Epithelial cell of esophagus (primary cell): ENCODE data around the gene TPRKB.
"Not testable (repeated sequence)": the region's sequence is repeated elsewhere in the genome, so short reads cannot be mapped to it uniquely, and the experiment has no call there.

ENCODE experiments used
- DNase-seq: peaks from one replicate; pipeline ENCODE4 v3.0.0; 2010; ENCODE audit warnings: low read depth
- H3K4me3 ChIP-seq: 2 replicates; pipeline ENCODE4 v1.5.1; 2011; ENCODE audit warnings: mild to moderate bottlenecking, low read length, control low read depth
- CTCF ChIP-seq: IDR thresholded peaks from 2 replicates; pipeline ENCODE4 v1.5.1; 2011; ENCODE audit warnings: low read depth, mild to moderate bottlenecking, low read length, control low read depth, inconsistent platforms; ENCODE audit not compliant: insufficient read depth; ENCODE audit errors: missing control alignments

Gene TPRKB

GRCh38 chr2:73705091-73705490, 32.1 kb downstream of the TPRKB start:
- TF ChIP-seq CTCF: no peak
- no peak overlapping the region for H3K4me3 ChIP-seq
- DNase-seq: no peak

GRCh38 chr2:73704285-73704684, 32.9 kb downstream of the TPRKB start:
- TF ChIP-seq CTCF: no peak
- no peak for DNase-seq
- H3K4me3 ChIP-seq: no peak overlapping the region

- TF ChIP-seq CTCF: no peak
- no peak overlapping the region for H3K4me3 ChIP-seq
- DNase-seq: no peak
Measured at GRCh38 chr2:73703675-73704074, 33.5 kb downstream of the TPRKB start.

- DNase-seq, H3K4me3 ChIP-seq: not testable (repeated sequence)
Measured at GRCh38 chr2:73702852-73703493, 34.2 kb downstream of the TPRKB start.

GRCh38 chr2:73701968-73702665, 35.0 kb downstream of the TPRKB start:
- TF ChIP-seq CTCF: no peak
- no peak overlapping the region for H3K4me3 ChIP-seq
- DNase-seq: no peak

- H3K4me3 ChIP-seq, DNase-seq: not testable (repeated sequence)
Measured at GRCh38 chr2:73701448-73701765, 35.7 kb downstream of the TPRKB start.

- no peak for TF ChIP-seq CTCF
- H3K4me3 ChIP-seq: no peak overlapping the region
Measured at GRCh38 chr2:73700661-73701447, 36.3 kb downstream of the TPRKB start.

More at GRCh38 chr2:73700661-73701447, 36.3 kb downstream of the TPRKB start:
- DNase-seq: no peak
